Measurements from ENCODE around the gene LRRC3B. TPM values are rescaled to one million over a fixed set of nuclear protein-coding genes. Genes with fewer than 3 reads are reported as not detected.
A peak's percentile ranks its signal among the peaks of the same experiment; 100 is the strongest.

The LRRC3B gene
- total and polyA plus RNA-seq, 4 donors, result 0.08 to 0.19 TPM; not detected in 2

GRCh38 chr3:26708501-26708900, 85.9 kb downstream of the LRRC3B start:
- TF ChIP-seq NR2F2 (IDR thresholded peaks at IDR 0.05) (no peak), SP1 (IDR thresholded peaks at IDR 0.05) (no peak), MAX (IDR thresholded peaks at IDR 0.05) (no peak), ATF3 (IDR thresholded peaks at IDR 0.05) (no peak), JUND (IDR thresholded peaks at IDR 0.05) (no peak), RXRA (IDR thresholded peaks at IDR 0.05) (no peak)
- Histone ChIP-seq H3K4me3 (ENCODE audit: low read depth in 1 of 3, low read length in 3 of 3) (no peak overlapping the region), H3K9ac (ENCODE audit: low read depth in 1 of 2, low read length in 2 of 2) (no peak overlapping the region), H3K9me3 (ENCODE audit: control insufficient read depth in 4 of 4, low read length in 3 of 4) (no peaks in the 10 kb centered on the region), H3K4me1 (ENCODE audit: control insufficient read depth in 4 of 4, insufficient read depth in 4 of 4, low read length in 3 of 4) (no peaks in the 10 kb centered on the region), H3K27me3 (ENCODE audit: control insufficient read depth in 4 of 4, insufficient read depth in 4 of 4, low read length in 3 of 4) (no peaks in the 10 kb centered on the region), H3K27ac (ENCODE audit: low read depth in 1 of 2, low read length in 2 of 2) (no peak overlapping the region), H3K36me3 (ENCODE audit: control insufficient read depth in 4 of 4, insufficient read depth in 3 of 4, low read depth in 1 of 4, low read length in 3 of 4) (no peaks in the 10 kb centered on the region)
- 73% methylated on average over 1 of the region's 1 CpG for WGBS
- no peak for DNase-seq (ENCODE audit: low spot score)

- H3K4me3 ChIP-seq (ENCODE audit: low read depth in 1 of 3, low read length in 3 of 3), result no peak overlapping the region
- DNase-seq (ENCODE audit: low spot score), result no peak
- H3K9me3 ChIP-seq (ENCODE audit: control insufficient read depth in 4 of 4, low read length in 3 of 4), result no peaks in the 10 kb centered on the region
- WGBS, result 36% methylated on average over 5 of the region's 5 CpGs
- no peaks in the 10 kb centered on the region for H3K36me3 ChIP-seq (ENCODE audit: control insufficient read depth in 4 of 4, insufficient read depth in 3 of 4, low read depth in 1 of 4, low read length in 3 of 4)
- TF ChIP-seq ATF3 (IDR thresholded peaks at IDR 0.05), result no peak
- peak; percentile 93 for TF ChIP-seq RAD21 (IDR thresholded peaks at IDR 0.05)
- TF ChIP-seq CTCF (IDR thresholded peaks at IDR 0.05; ENCODE audit: low read depth, low read length, missing input control), result peak; percentile 58
- TF ChIP-seq REST (IDR thresholded peaks at IDR 0.05), result no peak
- no peak overlapping the region for H3K9ac ChIP-seq (ENCODE audit: low read depth in 1 of 2, low read length in 2 of 2)
- no peaks in the 10 kb centered on the region for H3K27me3 ChIP-seq (ENCODE audit: control insufficient read depth in 4 of 4, insufficient read depth in 4 of 4, low read length in 3 of 4)
- H3K4me1 ChIP-seq (ENCODE audit: control insufficient read depth in 4 of 4, insufficient read depth in 4 of 4, low read length in 3 of 4), result peaks cover 3 to 10% (median 5%) of the 10 kb centered on the region in 4 donors
- H3K27ac ChIP-seq (ENCODE audit: low read depth in 1 of 2, low read length in 2 of 2), result no peak overlapping the region
Observed at GRCh38 chr3:26712211-26713026, 89.8 kb downstream of the LRRC3B start.

GRCh38 chr3:26713091-26713490, 90.5 kb downstream of the LRRC3B start:
- no peak overlapping the region for H3K9ac ChIP-seq (ENCODE audit: low read depth in 1 of 2, low read length in 2 of 2)
- H3K27me3 ChIP-seq (ENCODE audit: control insufficient read depth in 4 of 4, insufficient read depth in 4 of 4, low read length in 3 of 4), result no peaks in the 10 kb centered on the region
- no peaks in the 10 kb centered on the region for H3K36me3 ChIP-seq (ENCODE audit: control insufficient read depth in 4 of 4, insufficient read depth in 3 of 4, low read depth in 1 of 4, low read length in 3 of 4)
- no peak for DNase-seq (ENCODE audit: low spot score)
- no peak for TF ChIP-seq FOXA1 (IDR thresholded peaks at IDR 0.05)
- TF ChIP-seq RAD21 (IDR thresholded peaks at IDR 0.05), result no peak
- no peak for TF ChIP-seq NR2F2 (IDR thresholded peaks at IDR 0.05)
- TF ChIP-seq HNF4A (conservative IDR thresholded peaks at IDR 0.05), result no peak
- no peak for TF ChIP-seq YY1 (IDR thresholded peaks at IDR 0.05)
- TF ChIP-seq HNF4G (IDR thresholded peaks at IDR 0.05), result no peak
- TF ChIP-seq GABPA (IDR thresholded peaks at IDR 0.05 in 1 of 2, conservative IDR thresholded peaks at IDR 0.05 in 1 of 2), result no peak
- TF ChIP-seq JUND (IDR thresholded peaks at IDR 0.05), result no peak
- TF ChIP-seq SP1 (IDR thresholded peaks at IDR 0.05), result no peak
- no peak for TF ChIP-seq REST (IDR thresholded peaks at IDR 0.05)
- TF ChIP-seq TAF1 (conservative IDR thresholded peaks at IDR 0.05), result no peak
- H3K4me1 ChIP-seq (ENCODE audit: control insufficient read depth in 4 of 4, insufficient read depth in 4 of 4, low read length in 3 of 4), result peaks cover 3 to 10% (median 5%) of the 10 kb centered on the region in 4 donors
- H3K9me3 ChIP-seq (ENCODE audit: control insufficient read depth in 4 of 4, low read length in 3 of 4), result no peaks in the 10 kb centered on the region
- WGBS, result 73% methylated on average over 3 of the region's 3 CpGs
- H3K4me3 ChIP-seq (ENCODE audit: low read depth in 1 of 3, low read length in 3 of 3), result no peak overlapping the region
- H3K27ac ChIP-seq (ENCODE audit: low read depth in 1 of 2, low read length in 2 of 2), result no peak overlapping the region
